ENCODE results near the gene MORN1.

The MORN1 gene

DNA sequence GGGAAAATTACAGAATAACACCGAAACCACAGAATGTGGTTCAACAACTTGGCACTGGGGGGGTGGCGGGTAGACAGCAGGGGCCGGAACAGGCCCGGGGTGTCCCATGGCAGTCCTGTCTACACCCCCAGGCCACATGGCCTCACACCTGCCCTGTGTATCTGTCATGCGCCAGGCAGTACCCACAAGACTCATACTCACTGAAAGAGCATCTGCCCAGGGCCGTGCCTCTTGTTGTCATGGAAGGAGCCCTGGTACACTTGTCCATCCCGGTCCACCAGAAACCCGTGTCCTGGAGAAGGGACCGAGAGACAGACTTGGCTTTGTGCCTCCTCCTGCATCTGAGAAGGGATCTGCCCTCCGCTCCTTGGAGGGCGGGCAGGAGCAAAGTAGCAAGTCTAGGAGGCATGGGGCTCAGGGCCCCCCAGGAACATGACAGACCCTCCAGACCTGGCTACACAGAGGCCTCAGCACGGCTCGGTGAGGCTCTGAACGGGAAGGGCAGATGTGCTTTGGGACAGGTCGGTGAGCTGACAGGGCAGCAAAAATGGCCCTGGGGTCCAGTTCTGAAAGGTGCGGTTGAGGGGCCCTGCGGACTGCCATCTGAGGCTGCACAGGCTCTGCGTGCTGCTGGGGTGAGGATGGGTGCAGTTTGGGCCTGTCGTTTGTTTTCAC is 5.6 kb downstream of the MORN1 start:
- DNase-seq (ENCODE audit: low read depth in 2 of 2), result no peak

DNA sequence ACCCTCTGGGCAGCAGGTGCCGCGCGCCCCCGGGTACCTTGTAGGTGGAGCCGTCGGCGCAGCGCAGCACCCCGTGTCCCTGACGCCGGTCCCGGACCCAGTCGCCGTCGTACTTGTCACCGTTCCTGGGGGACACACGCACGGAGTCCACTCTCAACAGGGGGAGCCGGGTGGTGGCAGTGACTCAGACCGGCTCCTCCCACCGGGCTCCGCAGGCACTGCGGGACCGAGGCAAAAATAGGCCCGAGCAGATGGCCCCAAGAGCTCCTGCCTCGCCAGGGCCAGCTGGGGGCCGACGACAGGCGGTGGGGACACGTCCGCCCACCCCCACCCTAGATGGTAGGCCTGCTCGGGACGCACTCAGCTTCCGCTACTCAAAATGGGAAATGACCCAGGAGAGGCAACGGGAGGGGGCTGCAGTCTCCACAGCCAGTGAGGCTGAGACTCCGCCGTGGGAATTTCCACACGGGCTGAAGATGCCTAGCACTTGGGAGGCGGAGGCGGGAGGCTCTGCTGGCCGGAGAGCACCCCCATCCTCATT is 6.3 kb downstream of the MORN1 start:
- no peak for DNase-seq (ENCODE audit: low read depth in 2 of 2)

DNA sequence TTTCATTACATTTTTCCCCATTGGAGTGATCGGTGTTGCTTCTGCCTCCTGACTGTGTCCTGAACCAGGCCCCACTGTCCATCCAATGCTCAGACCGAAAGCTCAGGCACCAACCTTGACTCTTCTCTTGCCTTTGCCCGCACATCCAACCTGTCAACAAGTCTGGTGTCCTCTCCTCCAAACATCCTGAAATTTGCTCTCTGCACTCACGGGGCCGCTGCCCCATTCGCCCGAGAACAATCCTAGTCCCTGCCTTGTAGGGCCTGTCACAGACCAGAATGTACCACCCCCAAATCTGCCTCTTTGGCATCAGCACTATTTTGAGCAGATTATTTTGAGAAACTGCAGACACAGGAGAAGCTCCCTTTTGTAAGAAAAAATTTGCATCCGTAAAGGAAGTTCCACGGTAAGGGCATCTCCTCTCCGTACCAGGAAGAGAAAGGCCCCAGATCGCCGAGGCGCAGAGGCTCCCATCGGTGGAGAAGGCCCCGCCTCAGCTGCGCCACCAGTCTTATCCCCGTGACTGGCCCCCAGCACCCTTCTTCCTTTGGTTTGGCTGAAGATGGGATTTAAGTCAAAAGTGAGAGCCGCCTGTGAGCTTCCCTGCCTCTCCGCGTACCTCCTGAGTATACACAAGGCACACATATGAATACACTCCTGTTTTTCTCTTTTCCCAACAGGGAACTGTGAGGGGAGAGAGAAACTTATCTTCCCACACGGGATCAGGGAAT is 7.1 kb downstream of the MORN1 start:
- no peak for DNase-seq (ENCODE audit: low read depth in 2 of 2)

DNA sequence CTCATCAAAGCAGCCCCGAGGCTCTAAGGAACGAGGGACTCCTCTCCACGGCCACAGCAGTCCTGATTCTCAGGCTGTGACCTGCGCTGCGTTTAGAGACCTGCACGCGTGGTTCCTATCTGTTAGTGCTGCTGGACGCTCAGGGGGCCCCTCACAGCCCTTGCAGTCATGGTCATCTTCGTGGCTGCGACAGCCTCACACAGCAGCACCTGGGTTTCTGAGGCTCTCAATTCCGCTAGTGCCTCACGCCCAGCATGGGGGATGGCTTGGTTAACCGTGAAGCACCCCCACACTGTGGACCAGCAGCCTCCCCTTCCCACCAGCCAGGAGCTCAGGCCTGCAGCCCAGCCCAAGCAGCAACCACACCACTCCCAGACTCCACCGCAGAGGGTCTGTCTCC is 7.8 kb downstream of the MORN1 start:
- DNase-seq (ENCODE audit: low read depth in 2 of 2), result no peak

DNA sequence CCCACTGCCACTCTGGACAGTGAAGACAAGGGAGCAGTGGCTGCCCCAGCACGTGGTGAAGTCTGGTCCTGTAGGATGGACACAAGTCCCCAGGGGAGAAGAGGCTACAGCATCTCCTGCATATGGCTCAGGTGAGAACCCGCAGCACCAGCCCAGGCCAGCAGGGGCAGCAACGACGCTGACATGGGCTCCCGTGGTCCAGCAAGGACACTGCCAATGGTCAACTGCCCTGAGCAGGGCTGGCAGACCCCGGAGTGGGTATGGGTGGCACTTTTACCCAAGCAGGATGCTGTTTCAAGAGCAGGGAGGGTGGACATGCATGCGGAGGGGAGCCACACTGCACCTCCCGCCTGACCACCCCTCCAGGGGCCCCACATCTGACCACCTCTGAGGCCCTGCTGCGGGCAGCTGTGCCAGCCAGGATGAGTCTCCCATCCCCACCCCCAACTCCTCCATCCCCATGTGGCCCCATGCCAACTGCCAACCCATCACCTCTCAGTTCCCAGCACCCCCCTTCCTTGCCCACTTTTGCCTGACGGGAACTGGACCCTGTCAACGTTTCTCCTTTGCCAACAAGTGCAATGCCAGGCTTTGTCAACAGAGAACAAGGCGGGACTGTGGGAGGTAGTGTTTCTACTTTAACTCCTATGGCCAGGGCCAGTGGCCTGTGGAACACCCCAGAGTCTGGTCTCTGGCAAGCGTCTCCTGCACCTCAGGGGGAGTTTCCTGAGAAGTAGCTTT is 8.6 kb downstream of the MORN1 start:
- DNase-seq (ENCODE audit: low read depth in 2 of 2), result peak in 1 of 2 donors; percentile 26

DNA sequence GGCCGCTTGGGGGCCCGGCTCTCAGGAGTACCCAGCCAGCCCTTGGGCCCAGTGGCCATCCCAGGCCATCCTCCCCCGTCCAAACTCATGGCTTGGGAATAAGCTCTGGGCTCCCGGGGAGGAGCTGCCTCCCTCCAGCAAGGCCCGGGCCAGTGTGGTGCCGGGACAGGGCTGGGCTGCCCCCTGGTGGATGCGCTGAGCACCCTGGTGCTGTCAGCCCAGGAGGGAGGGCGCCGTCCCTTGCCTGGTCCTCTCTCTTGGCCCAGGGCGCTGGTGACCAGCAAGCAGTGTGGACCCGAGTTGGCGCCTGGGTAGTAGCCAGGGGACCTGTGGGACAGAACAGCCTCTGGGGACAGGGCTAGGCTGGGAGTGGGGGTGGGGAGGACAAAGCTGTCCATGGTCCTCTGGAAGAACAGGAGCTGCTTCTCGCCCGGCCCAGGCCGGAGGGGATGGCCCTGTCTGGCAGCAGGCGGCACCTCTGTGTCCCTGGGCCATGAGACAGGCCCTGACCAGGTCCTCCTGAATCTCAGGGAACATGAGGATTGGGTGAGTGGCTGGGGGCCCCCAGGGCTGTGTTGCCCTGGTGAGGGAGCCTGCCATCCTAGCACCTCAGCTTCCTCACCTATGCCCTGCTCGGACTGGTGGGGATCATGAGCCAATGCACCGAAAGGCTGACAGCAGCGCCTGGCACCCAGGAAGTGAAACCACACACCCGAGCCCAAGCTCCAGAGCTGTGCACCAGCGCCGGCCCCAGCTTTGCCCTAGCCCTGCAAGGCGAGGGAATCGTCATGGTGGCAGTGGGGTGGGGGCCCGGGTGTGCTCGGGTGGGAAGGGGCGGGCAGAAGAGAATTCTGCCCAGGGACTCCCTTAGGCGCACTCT is 9.4 kb downstream of the MORN1 start:
- peak; percentile 69 to 73 for DNase-seq (ENCODE audit: low read depth in 2 of 2)

DNA sequence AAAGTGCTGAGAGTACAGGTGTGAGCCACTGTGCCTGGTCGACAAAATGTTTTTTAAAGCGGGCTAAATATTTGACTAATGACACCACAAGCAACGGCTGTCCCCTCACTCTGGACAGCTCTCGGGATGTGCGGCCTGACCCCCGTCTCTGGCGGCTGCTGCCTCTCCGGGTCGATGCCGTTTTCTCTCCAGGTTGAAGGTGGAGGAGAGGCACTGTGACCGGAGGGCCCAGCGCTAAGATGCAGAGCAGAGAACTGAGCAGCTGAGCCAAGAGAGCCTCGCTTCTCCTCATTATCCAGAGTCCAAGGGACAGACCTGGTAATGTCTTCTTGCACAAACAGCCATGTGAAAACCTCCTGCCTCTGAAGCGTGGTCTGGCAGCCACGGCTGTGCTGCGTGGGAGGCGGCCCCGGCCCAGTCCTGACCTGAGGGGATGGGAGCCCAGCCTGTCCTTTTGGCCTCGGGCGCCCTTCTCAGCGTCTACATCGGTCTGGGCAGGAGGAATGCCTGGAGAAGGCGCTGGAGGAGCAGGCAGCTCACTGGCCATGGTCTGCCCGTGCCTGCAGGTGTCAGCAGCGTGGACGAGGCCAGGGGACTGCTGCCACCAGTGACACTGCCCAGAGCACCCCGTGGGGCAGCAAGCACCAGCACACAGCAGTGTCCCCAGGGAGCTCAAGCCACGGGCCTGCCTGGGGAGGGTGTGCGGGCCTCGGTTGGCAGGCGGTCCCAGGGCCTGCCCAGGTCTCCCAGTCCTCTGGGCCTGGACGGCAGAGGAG is 10.3 kb downstream of the MORN1 start:
- DNase-seq (ENCODE audit: low read depth in 2 of 2), result no peak

DNA sequence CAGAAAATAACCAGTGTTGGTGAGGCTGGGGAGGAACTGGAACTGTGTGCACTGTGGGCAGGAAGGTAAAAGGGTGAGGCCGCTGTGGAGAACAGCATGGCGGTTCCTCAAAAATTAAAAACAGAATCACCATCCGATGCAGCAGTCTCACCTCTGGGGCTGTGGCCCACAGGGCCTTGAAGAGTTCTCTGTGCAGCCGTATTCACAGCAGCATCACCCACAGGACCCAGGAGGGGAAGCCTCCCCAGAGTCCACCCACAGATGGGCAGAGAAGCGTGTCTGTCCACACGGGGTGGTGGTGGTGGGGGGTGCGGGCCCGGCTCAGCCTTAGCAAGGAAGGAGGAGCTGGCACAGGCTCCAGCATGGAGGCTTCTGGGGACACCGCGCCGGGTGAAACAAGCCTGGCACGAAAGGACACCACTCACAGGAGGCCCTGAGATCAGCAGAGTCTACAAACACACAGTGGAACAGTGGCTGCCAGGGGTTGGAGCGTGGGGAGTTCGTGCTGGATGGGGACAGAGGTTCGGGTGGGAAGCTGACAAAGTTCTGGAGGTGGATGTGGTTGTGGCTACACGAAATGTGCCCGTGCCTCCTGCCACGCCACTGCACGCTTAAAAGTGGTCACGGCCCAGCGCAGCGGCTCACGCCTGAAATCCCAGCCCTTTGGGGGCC is 11.5 kb downstream of the MORN1 start:
- no peak for DNase-seq (ENCODE audit: low read depth in 2 of 2)

DNA sequence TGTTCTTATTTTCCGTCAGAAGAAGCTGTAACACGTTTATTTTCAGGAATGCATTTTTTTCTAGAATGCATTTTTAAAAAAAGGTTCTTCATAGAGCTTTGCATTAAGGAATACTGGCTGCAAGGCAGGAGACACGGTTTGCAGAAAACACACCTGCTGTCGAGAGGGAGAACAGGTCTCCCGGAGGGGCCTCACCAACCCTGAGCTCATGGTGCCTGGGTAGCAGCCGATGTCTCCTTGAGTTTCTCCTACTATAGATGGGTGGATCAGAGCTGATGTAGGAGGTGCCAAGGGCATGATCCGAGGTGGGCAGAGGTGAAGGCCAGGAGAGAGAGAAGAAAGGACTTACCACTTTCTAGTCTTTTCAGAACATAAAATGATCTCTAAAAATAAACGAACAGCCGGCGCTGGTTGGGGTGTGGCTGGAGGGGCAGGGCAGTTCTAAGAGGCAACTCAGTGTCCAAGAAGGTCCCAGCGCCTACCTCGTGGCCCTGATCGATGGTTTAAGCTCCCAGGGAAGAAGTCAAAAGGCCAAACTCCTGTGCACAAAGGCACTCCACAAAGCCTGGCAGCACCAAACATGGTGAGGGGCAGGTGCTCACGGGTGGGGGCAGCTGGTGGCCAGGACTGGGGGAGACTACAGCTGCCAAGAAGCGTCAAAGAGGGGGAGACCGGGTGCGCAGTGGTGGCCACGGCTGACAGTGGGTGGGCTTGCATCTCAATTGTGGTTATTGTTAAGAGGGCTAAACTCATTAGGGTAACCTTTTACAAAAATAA is 12.2 kb downstream of the MORN1 start:
- DNase-seq (ENCODE audit: low read depth in 2 of 2), result no peak

DNA sequence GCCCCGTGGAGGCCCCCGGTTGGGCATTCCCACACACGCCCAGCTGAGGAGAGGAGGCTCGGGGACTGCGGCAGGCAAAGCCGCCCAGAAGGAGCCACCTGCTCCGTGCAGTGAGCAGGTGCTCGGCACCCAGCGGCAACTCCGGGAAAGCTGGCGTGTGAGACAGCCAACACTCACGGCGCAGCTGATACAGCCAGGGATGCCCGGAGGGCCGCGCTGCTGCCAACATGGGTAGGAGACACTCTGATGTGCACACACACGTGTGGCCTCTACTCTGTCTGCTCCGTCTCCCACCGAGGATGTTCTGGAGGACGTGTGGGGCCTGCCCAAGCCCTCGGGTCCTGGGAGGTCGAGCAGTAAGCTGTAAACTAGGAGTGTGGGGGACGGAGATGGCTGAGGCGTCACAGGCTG is 12.9 kb downstream of the MORN1 start:
- no peak for DNase-seq (ENCODE audit: low read depth in 2 of 2)

DNA sequence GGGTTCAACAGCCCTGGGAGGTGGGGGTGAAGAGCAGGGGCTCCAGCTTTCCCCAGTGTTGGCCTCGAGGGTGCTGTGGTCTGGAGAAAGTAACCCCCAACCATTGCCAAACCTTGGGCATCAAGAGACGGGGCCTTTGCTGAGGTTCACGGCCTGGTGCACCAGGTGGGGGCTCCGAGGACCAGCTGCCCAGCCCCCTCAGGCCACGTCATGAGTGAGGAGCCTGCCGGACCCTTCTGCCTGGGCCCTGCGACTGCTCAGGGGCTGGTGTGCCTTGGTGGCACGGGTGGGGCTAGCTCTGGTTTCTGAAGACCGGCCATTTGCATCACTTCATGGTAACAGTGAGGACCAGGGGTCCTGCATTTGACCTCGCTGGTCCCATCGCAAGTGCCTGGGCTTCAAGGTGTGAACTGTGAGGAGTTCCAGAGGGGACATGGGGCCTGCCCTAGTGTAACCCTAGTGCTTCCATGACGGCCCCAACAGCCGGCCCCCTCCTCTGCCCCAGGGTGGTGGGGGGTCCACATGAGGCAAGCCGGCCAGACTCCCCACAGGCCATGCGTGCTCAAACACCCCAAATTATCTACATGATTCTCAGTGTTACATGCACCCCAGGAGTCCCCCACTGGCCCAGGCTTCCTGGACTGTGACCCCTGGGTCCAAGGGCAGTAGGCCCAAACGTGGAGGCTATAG is 13.5 kb downstream of the MORN1 start:
- no peak for DNase-seq (ENCODE audit: low read depth in 2 of 2)

DNA sequence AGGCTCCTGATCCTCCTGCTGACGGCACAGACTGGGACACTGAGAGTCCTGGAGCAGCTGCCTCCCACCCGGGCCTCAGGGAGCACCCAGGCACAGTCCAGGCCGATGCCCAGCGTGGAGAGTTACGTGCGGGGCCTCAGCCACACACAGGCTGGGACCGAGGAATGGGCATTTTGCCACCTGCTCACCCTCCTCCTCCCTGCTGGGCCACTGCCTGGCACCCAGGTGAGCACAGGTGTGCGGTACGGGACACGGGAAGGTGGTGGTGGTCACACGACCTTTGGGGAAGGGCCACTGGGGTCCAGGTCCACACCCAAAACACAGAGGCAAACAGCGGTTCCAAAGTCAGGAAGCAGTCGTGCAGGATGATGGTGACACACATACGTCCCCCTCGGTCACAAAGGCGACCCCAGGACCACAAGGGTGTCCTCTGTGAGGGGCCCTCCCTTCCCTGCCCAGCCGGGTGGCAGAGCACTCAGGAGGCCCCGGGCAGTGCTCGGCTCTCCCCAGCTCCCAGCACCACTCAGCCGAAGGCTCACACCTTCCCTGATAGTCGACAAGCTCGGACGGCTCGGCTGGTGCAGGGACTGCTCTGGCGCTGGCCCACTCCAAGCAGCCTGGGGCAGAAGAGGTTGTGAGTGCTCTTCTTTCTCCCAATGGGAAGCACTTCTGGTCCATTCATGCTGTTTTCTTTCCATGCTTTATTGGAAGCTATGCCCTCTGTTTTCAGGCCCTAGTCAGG is 14.3 kb downstream of the MORN1 start:
- DNase-seq (ENCODE audit: low read depth in 2 of 2), result no peak

DNA sequence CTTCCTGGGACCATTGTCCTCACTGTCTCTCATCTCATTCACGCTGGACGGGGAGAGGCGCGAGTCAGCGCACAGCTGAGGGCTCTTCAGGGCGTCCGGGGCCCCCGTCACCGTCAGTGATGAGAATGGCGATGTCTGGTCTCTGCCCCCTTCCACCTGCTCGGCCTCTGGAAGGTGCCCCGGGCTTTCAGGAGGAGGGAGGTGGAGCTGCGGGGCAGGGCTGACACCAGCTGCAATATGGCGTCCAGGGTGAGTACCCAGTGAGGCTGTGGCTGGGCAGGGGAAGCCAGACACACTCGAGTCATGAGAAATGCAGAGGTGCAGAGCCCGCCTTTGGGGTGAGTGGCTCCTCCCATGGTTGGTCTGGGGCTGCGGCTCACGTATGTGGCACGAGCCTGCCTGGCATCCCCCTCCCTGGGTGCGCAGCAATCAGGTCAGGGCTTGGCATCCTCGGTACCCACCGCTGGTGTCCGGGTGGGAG is 15.1 kb downstream of the MORN1 start:
- no peak for DNase-seq (ENCODE audit: low read depth in 2 of 2)

DNA sequence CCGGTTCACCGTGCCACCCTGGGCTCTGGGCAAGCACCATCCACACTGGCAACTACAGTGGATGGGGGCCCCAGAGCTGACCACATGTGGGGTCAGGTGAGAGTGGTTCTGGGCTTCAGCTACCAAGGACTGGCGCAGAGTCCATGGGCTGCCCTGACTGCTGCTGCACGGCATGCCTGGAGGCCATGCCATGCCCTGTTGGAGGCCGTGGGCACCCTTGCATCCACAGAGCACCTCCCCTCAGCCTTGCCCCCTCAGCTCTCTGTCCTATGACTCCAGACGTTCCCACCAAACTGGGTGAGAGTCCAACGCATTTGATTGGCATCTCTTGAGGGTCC is 15.5 kb downstream of the MORN1 start:
- DNase-seq (ENCODE audit: low read depth in 2 of 2), result no peak

DNA sequence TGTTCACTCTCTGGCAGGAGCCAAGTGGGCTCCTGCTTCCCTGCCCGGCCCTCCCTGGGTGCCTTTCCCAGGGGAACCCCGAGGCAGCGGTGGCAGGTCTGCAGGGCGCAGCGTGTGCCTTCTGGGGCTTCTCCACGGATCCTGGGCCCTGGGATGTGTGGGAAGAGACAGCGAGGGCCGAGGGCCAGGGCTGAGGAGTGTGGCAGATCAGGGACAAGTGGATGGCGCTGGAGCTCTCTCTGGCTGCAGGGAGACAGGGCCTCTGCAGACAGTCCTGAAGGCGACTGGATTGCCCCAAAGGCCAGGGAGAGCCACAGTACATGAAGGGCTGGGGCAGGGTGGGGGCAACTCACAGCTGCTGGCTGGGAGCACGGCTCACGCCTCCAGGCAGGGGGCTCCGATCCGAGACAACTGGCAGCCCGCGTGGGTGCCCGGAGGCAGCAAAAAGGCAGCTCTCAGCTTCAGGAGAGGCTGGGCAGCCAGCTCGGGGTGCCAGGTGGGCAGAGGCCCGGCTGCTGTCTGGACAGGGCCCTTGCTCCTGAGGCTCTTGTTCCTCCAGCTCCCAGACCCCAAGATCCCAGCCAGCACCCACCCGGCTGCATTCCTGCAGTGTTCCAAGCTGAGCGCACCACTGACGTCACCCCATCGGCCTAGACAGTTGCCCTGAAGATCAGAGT is 16.0 kb downstream of the MORN1 start:
- no peak for DNase-seq (ENCODE audit: low read depth in 2 of 2)

DNA sequence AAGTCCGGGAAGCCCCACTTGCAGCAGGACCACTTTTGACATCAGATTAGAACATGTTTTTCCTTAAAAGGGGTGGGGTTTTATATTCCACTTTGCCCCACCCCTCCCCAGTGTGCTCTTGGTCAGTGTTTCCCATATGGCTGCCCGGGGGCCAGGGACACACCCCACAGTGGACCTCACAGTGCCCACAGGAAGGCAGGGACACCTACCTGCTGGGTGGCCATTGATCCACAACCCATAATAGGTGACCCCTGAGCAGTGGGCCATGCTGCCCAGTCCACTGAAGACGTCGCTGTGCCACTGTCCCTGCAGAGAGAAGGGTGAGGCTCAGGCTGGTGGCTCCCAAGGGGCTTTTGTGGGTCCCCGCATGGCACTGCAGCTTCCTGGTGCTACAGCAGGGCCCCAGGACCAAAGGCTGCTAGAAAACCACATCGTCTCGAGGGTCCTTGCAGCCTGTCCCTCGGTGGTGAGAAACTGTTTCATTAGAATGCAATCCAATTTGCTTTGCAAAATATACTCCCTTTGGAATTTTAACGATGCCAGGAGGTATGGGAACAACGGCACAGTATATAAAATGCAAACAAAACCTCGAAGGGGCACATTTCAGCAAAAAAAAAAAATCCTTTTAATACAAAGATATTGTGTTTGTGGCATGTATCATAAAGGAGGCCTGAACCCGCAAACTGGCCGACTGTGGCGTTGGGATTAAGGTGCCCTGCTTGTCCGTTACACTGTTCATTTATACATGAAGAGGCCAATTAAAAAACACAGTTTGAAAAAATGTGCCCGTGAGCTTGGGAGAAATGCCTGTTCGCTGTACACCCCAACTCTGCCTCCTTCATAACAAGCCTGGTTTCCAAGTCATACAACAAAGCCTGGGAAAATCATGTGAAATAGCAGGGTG is 16.9 kb downstream of the MORN1 start:
- DNase-seq (ENCODE audit: low read depth in 2 of 2), result no peak
